IMR-90 (cell line): ENCODE results near the gene ABCE1. TPM values are rescaled to one million over a fixed set of nuclear protein-coding genes. Genes with fewer than 3 reads are reported as not detected.

Source experiments
- ATAC-seq: fragments of 200-7000 bp; cut with Tn5 transposase; 2 replicates; pipeline ENCODE4 v1.9.1; 2020; ENCODE audit warnings: low read depth, mild to moderate bottlenecking, moderate library complexity
- BruUV-seq: library from RNA; stranded (reverse); fragments of 400-500 nt; replicated peaks from 2 replicates; lab custom pipeline; 2021; lab: Mats Ljungman, UMichigan
- CTCF ChIA-PET: fragments of 300-600 bp; formaldehyde crosslinking; extraction: SDS; loops from one replicate; lab custom pipeline; 2021; ENCODE audit warnings: antibody characterized with exemption; lab: Yijun Ruan, JAX
- POLR2A ChIA-PET: fragments of 300-600 bp; sonication (Branson Sonifier 250); formaldehyde crosslinking; loops from one replicate; lab custom pipeline; 2022; ENCODE audit warnings: antibody characterized with exemption; ENCODE audit not compliant: unreplicated experiment; lab: Charles Lee
- DNase-seq: peaks from one replicate; pipeline ENCODE4 v3.0.0; 2013
- H2AFZ ChIP-seq: replicated peaks from 2 replicates; pipeline ENCODE3; 2013; ENCODE audit warnings: low read length, mild to moderate bottlenecking; ENCODE audit not compliant: poor library complexity
- H2AK5ac ChIP-seq: 2 replicates; pipeline ENCODE4 v1.6.1; 2013; ENCODE audit warnings: low read depth, low read length, inconsistent platforms
- H2AK9ac ChIP-seq: replicated peaks from 2 replicates; pipeline ENCODE3; 2013; ENCODE audit warnings: mild to moderate bottlenecking, low read depth, low read length, moderate library complexity; ENCODE audit not compliant: poor library complexity
- H2BK120ac ChIP-seq: 2 replicates; pipeline ENCODE4 v1.6.1; 2013; ENCODE audit warnings: low read depth, low read length, inconsistent platforms
- H2BK15ac ChIP-seq: 3 replicates; pipeline ENCODE4 v1.6.1; 2013; ENCODE audit warnings: low read depth, low read length, inconsistent platforms
- H2BK20ac ChIP-seq: 2 replicates; pipeline ENCODE4 v1.6.1; 2013; ENCODE audit warnings: low read depth, mild to moderate bottlenecking, inconsistent platforms, low read length, moderate library complexity
- H2BK5ac ChIP-seq: 2 replicates; pipeline ENCODE4 v1.6.1; 2013; ENCODE audit warnings: mild to moderate bottlenecking, low read depth, low read length, inconsistent platforms; ENCODE audit not compliant: poor library complexity, severe bottlenecking
- H3K14ac ChIP-seq: replicated peaks from 2 replicates; pipeline ENCODE4 v1.6.1; 2013; ENCODE audit warnings: low read depth, low read length, inconsistent platforms
- H3K18ac ChIP-seq: 2 replicates; pipeline ENCODE4 v1.6.1; 2013; ENCODE audit warnings: low read depth, low read length, control low read depth
- H3K23ac ChIP-seq: 2 replicates; pipeline ENCODE4 v1.6.1; 2013; ENCODE audit warnings: low read depth, low read length, inconsistent platforms
- H3K27ac ChIP-seq: 2 replicates; pipeline ENCODE4 v1.5.1; 2013; ENCODE audit warnings: mild to moderate bottlenecking, control low read depth, low read length; ENCODE audit not compliant: insufficient read depth
- H3K27me3 ChIP-seq: 2 replicates; pipeline ENCODE4 v1.6.1; 2013; ENCODE audit warnings: low read length; ENCODE audit not compliant: control insufficient read depth, insufficient read depth
- H3K36me3 ChIP-seq: 2 replicates; pipeline ENCODE4 v1.6.1; 2013; ENCODE audit warnings: low read length, mixed read lengths; ENCODE audit not compliant: control insufficient read depth, insufficient read depth
- H3K4ac ChIP-seq: 2 replicates; pipeline ENCODE4 v1.6.1; 2013; ENCODE audit warnings: low read depth, low read length, inconsistent platforms
- H3K4me1 ChIP-seq: 2 replicates; pipeline ENCODE4 v1.6.1; 2013; ENCODE audit warnings: low read length, mixed read lengths; ENCODE audit not compliant: control insufficient read depth, insufficient read depth
- H3K4me2 ChIP-seq: 2 replicates; pipeline ENCODE4 v1.6.1; 2013; ENCODE audit warnings: low read depth, mild to moderate bottlenecking, control low read depth, low read length, moderate library complexity
- H3K4me3 ChIP-seq: 2 replicates; pipeline ENCODE4 v1.5.1; 2013; ENCODE audit warnings: low read depth, mild to moderate bottlenecking, control low read depth, low read length, moderate library complexity; ENCODE audit not compliant: insufficient read depth
- H3K56ac ChIP-seq: 2 replicates; pipeline ENCODE4 v1.6.1; 2013; ENCODE audit warnings: low read length, inconsistent platforms; ENCODE audit not compliant: insufficient read depth; ENCODE audit errors: extremely low read depth
- H3K79me1 ChIP-seq, 2 experiments: 2 replicates each; pipeline ENCODE4 v1.6.1; 2013; ENCODE audit warnings: low read length in 2 of 2, inconsistent platforms in 1 of 2, low read depth in 1 of 2
- H3K9ac ChIP-seq: 2 replicates; pipeline ENCODE4 v1.6.1; 2013; ENCODE audit warnings: low read depth, low read length, control low read depth
- H3K9me1 ChIP-seq: 2 replicates; pipeline ENCODE4 v1.6.1; 2013; ENCODE audit warnings: low read length, inconsistent platforms; ENCODE audit not compliant: insufficient read depth
- H3K9me3 ChIP-seq: 2 replicates; pipeline ENCODE4 v1.6.1; 2013; ENCODE audit warnings: low read length; ENCODE audit not compliant: control insufficient read depth, insufficient read depth
- H4K20me1 ChIP-seq: 2 replicates; pipeline ENCODE4 v1.6.1; 2013; ENCODE audit warnings: low read length, inconsistent platforms; ENCODE audit not compliant: insufficient read depth
- H4K5ac ChIP-seq: 2 replicates; pipeline ENCODE4 v1.6.1; 2013; ENCODE audit warnings: mild to moderate bottlenecking, low read depth, low read length, control low read depth
- H4K8ac ChIP-seq, 2 experiments: 2 replicates each; pipeline ENCODE4 v1.6.1; 2013; ENCODE audit warnings: low read depth in 2 of 2, low read length in 2 of 2, control low read depth in 1 of 2, inconsistent platforms in 1 of 2
- H4K91ac ChIP-seq: 2 replicates; pipeline ENCODE4 v1.6.1; 2013; ENCODE audit warnings: low read depth, low read length, inconsistent platforms; ENCODE audit not compliant: insufficient read depth
- BHLHE40 ChIP-seq: fragments of 150-350 bp; IDR thresholded peaks from 2 replicates; pipeline ENCODE4 v1.6.1; 2016; ENCODE audit warnings: mild to moderate bottlenecking, low read depth, low read length
- MAFK ChIP-seq: IDR thresholded peaks from 2 replicates; pipeline ENCODE4 v1.6.1; 2012; ENCODE audit warnings: low read depth, low read length, improper control_type of control experiment
- RAD21 ChIP-seq: IDR thresholded peaks from 2 replicates; pipeline ENCODE4 v1.6.1; 2012; ENCODE audit warnings: low read length, improper control_type of control experiment
- RCOR1 ChIP-seq: IDR thresholded peaks from 2 replicates; pipeline ENCODE4 v1.6.1; 2012; ENCODE audit warnings: mild to moderate bottlenecking, low read length, improper control_type of control experiment; ENCODE audit not compliant: insufficient replicate concordance
- SMC3 ChIP-seq: fragments of 150-350 bp; IDR thresholded peaks from 2 replicates; pipeline ENCODE4 v1.6.1; 2016; ENCODE audit warnings: low read depth, mild to moderate bottlenecking, antibody characterized with exemption, low read length, moderate library complexity
- WGBS, 2 experiments: methylation state at CpG; one replicate each; pipeline versions ENCODE4 v1.1.5 to v1.1.7; 2013; ENCODE audit warnings: missing lambda C conversion rate in 2 of 2; ENCODE audit not compliant: insufficient read length in 1 of 2; ENCODE audit errors: extremely low coverage in 2 of 2; 5-methylcytosine and 5-hydroxymethylcytosine counted together
- dilution Hi-C: fragments of 300-500 bp; cut with HindIII; formaldehyde crosslinking; loops from one replicate; pipeline ENCODE4 v1.14.3; 2018; ENCODE audit warnings: low sequenced_read_pairs; ENCODE audit not compliant: unreplicated experiment
- in situ Hi-C: fragments of 300-500 bp; cut with MboI; formaldehyde crosslinking; loops from 3 replicates; pipeline ENCODE4 v1.14.3; 2019; ENCODE audit warnings: low sequenced_read_pairs, inconsistent platforms, mixed read lengths
- intact Hi-C: fragments of 100-400 bp; cut with micrococcal nuclease; formaldehyde crosslinking; loops from 2 replicates; pipeline ENCODE4 v1.10.0; 2022
- polyA plus RNA-seq, 3 experiments: library from polyadenylated mRNA; depleted of rRNA; stranded (reverse); fragments of >200 nt; gene quantifications; 2 replicates each; pipeline ENCODE4 v1.2.3, GENCODE V29; 2012; ENCODE audit warnings: low replicate concordance in 1 of 3
- total RNA-seq: library from RNA; depleted of rRNA; stranded (reverse); fragments of >200 nt; gene quantifications from 2 replicates; pipeline ENCODE4 v1.2.3, GENCODE V29; 2012
- TF ChIP-seq, protein P1 (sequence below): conservative IDR thresholded peaks from 2 replicates; pipeline ENCODE4 v1.5.1; 2012; ENCODE audit warnings: mild to moderate bottlenecking, low read depth, low read length, improper control_type of control experiment

ABCE1 gene
- total and polyA plus RNA-seq, 2 of the 4 experiments (the other 2 are of a cell fraction) = 54.5 to 219 TPM

DNA sequence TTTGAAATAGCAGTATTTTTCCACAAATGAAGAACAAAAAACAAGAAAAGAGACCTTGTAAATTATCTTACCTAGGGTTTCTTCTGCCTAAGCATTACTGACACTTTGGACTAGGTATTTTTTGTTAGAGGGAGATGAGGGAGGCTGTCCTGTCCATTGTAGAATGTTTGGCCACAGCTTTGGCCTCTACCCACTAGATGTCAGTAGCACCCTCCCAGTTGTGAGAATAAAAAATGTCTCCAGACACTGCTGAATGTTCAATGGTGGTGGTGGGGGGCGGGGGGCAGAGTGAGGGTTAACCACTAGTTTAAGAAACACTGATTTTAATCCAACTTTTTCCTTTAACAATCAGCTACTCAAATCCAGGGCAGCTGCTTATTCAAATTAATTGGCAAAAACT, 56.5 kb downstream of the ABCE1 start:
- no CpG with 5 or more reads among the region's 1 CpG for WGBS, 2 experiments
- H3K4me1 ChIP-seq = no peaks in the 10 kb centered on the region
- no peaks in the 10 kb centered on the region for H4K20me1 ChIP-seq
- no peak overlapping the region for H2BK20ac ChIP-seq
- no peaks in the 10 kb centered on the region for H3K27me3 ChIP-seq
- H3K18ac ChIP-seq = no peak overlapping the region
- intact Hi-C loops (loop anchor here (1.0 kb wide), 2 partner anchors 455 to 463 kb away; no protein-coding TSS in a partner anchor), dilution Hi-C loops (no loop called here), in situ Hi-C loops (no loop called here)
- H2AK5ac ChIP-seq = no peak overlapping the region
- peak; percentile 35 for DNase-seq
- no peak overlapping the region for H3K9ac ChIP-seq
- H4K8ac ChIP-seq = no peak overlapping the region
- H2BK120ac ChIP-seq = no peak overlapping the region
- H3K9me3 ChIP-seq = no peaks in the 10 kb centered on the region
- H2BK15ac ChIP-seq = no peak overlapping the region
- H3K23ac ChIP-seq = no peak overlapping the region
- no peaks in the 10 kb centered on the region for H3K9me1 ChIP-seq
- H4K5ac ChIP-seq = no peak overlapping the region
- TF ChIP-seq SMC3 (peak; percentile 38), MAFK (no peak), BHLHE40 (no peak), RAD21 (peak; percentile 60), RCOR1 (no peak)
- TF ChIP-seq, protein P1, sequence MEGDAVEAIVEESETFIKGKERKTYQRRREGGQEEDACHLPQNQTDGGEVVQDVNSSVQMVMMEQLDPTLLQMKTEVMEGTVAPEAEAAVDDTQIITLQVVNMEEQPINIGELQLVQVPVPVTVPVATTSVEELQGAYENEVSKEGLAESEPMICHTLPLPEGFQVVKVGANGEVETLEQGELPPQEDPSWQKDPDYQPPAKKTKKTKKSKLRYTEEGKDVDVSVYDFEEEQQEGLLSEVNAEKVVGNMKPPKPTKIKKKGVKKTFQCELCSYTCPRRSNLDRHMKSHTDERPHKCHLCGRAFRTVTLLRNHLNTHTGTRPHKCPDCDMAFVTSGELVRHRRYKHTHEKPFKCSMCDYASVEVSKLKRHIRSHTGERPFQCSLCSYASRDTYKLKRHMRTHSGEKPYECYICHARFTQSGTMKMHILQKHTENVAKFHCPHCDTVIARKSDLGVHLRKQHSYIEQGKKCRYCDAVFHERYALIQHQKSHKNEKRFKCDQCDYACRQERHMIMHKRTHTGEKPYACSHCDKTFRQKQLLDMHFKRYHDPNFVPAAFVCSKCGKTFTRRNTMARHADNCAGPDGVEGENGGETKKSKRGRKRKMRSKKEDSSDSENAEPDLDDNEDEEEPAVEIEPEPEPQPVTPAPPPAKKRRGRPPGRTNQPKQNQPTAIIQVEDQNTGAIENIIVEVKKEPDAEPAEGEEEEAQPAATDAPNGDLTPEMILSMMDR = peak; percentile 50
- H2AK9ac ChIP-seq = no peak overlapping the region
- H3K14ac ChIP-seq = no peak overlapping the region
- peak; percentile 77 for ATAC-seq
- H3K4me2 ChIP-seq = no peak overlapping the region
- H2BK5ac ChIP-seq = no peak overlapping the region
- ChIA-PET POLR2A (no interaction called here), CTCF (interaction anchor here (0.7 to 1.2 kb wide), 2 partner anchors 13 to 22 kb away, joined by 3 to 4 read pairs; no protein-coding TSS in a partner anchor)
- no peak overlapping the region for H3K56ac ChIP-seq
- BruUV-seq = no TSS peak
- peaks cover 5 to 6% of the 10 kb centered on the region in 2 experiments; a peak in 1 of 4 replicates for H3K79me1 ChIP-seq
- no peak overlapping the region for H3K4me3 ChIP-seq
- H3K36me3 ChIP-seq = peaks cover 7% of the 10 kb centered on the region; the same call in 1 of the 2 replicates
- no peak overlapping the region for H3K27ac ChIP-seq
- no peak overlapping the region for H2AFZ ChIP-seq
- no peak overlapping the region for H4K91ac ChIP-seq
- no peak overlapping the region for H3K4ac ChIP-seq
